HFFc6 (cell line): Measurements from ENCODE around the gene CGB2. TPM values are rescaled to one million over a fixed set of nuclear protein-coding genes. Genes with fewer than 3 reads are reported as not detected.

Source experiments
- DNase-seq: peaks from one replicate; pipeline ENCODE4 v3.0.0-alpha.2; 2018
- H3K27ac Mint-ChIP-seq: 2 replicates; pipeline ENCODE4 v1.8.0; 2020; ENCODE audit warnings: mild to moderate bottlenecking, mixed read lengths
- H3K27me3 Mint-ChIP-seq: 2 replicates; pipeline ENCODE4 v1.8.0; 2021; ENCODE audit warnings: mild to moderate bottlenecking, moderate library complexity, mixed read lengths; ENCODE audit not compliant: insufficient read depth
- H3K36me3 Mint-ChIP-seq: 2 replicates; pipeline ENCODE4 v1.8.0; 2021; ENCODE audit warnings: low read depth, mixed read lengths
- H3K4me1 Mint-ChIP-seq: 2 replicates; pipeline ENCODE4 v1.8.0; 2020; ENCODE audit warnings: low read depth, mixed read lengths
- H3K4me3 Mint-ChIP-seq: 2 replicates; pipeline ENCODE4 v1.8.0; 2020; ENCODE audit warnings: mild to moderate bottlenecking, moderate library complexity, mixed read lengths
- H3K9me3 Mint-ChIP-seq: 2 replicates; pipeline ENCODE4 v1.8.0; 2020; ENCODE audit warnings: mild to moderate bottlenecking, mixed read lengths
- CTCF ChIP-seq: fragments of 200-600 bp; sonication (generic); IDR thresholded peaks from 2 replicates; pipeline ENCODE4 v1.5.0; 2021; ENCODE audit warnings: antibody characterized with exemption, mild to moderate bottlenecking
- total RNA-seq, 6 experiments: library from RNA; stranded (reverse); fragmentation: NEBNext Ultra II Directional; extraction: Animal tissue kit (Norgen Biotek cat#: 25700); gene quantifications; 2 replicates in 1 of 6; 3 replicates in 5 of 6; pipeline ENCODE4 v1.2.3, GENCODE V29; 2021

Gene CGB2
- total RNA-seq, 6 experiments from 2014 or later: 0.55 TPM; not detected in 5

- DNase-seq: no peak
- H3K27me3 Mint-ChIP-seq: peaks cover 21% of the 10 kb centered on the region
- no peak for TF ChIP-seq CTCF
- no peak overlapping the region for H3K4me3 Mint-ChIP-seq
- no peak overlapping the region for H3K27ac Mint-ChIP-seq
- H3K9me3 Mint-ChIP-seq: peaks cover 18% of the 10 kb centered on the region
- peaks cover 24% of the 10 kb centered on the region for H3K4me1 Mint-ChIP-seq
- H3K36me3 Mint-ChIP-seq: peaks cover 29% of the 10 kb centered on the region
These were observed 35.9 kb downstream of the CGB2 start for GRCh38 chr19:49067554-49067953.

GRCh38 chr19:49069026-49069425 lies 37.3 kb downstream of the CGB2 start:
- TF ChIP-seq CTCF: no peak
- Mint-ChIP-seq H3K27ac (peak overlapping the region; percentile 62; the same call in 1 of the 2 replicates), H3K27me3 (peaks cover 29% of the 10 kb centered on the region), H3K4me3 (no peak overlapping the region), H3K4me1 (peaks cover 39% of the 10 kb centered on the region), H3K9me3 (peaks cover 24% of the 10 kb centered on the region), H3K36me3 (peaks cover 34% of the 10 kb centered on the region)
- DNase-seq: peak; percentile 42

- peaks cover 24% of the 10 kb centered on the region for H3K9me3 Mint-ChIP-seq
These were observed 38.7 kb downstream of the CGB2 start for GRCh38 chr19:49070416-49070815.

GRCh38 chr19:49071860-49072547 lies 40.3 kb downstream of the CGB2 start:
- Mint-ChIP-seq H3K4me1 (peaks cover 34% of the 10 kb centered on the region), H3K4me3 (no peak overlapping the region), H3K27me3 (peaks cover 19% of the 10 kb centered on the region), H3K36me3 (peaks cover 34% of the 10 kb centered on the region), H3K27ac (no peak overlapping the region), H3K9me3 (peaks cover 24% of the 10 kb centered on the region)
- no peak for DNase-seq
- no peak for TF ChIP-seq CTCF

More at GRCh38 chr19:49070416-49070815, 38.7 kb downstream of the CGB2 start:
- peaks cover 38% of the 10 kb centered on the region for H3K4me1 Mint-ChIP-seq
- no peak for DNase-seq
- H3K27ac Mint-ChIP-seq: no peak overlapping the region
- no peak for TF ChIP-seq CTCF
- H3K36me3 Mint-ChIP-seq: peaks cover 34% of the 10 kb centered on the region
- H3K27me3 Mint-ChIP-seq: peaks cover 25% of the 10 kb centered on the region
- H3K4me3 Mint-ChIP-seq: no peak overlapping the region

GRCh38 chr19:49073514-49074378 lies 42.1 kb downstream of the CGB2 start:
- peak; percentile 49 for TF ChIP-seq CTCF
- DNase-seq: no peak
- Mint-ChIP-seq H3K27ac (no peak overlapping the region), H3K9me3 (peaks cover 23% of the 10 kb centered on the region), H3K27me3 (peaks cover 19% of the 10 kb centered on the region), H3K4me1 (peaks cover 27% of the 10 kb centered on the region), H3K4me3 (peak overlapping the region; percentile 78; the same call in 1 of the 2 replicates), H3K36me3 (peaks cover 27% of the 10 kb centered on the region)
